Gastrocnemius medialis (tissue), 4 donors: ENCODE measurements around the gene GPATCH2L. TPM values are rescaled to one million over a fixed set of nuclear protein-coding genes. Genes with fewer than 3 reads are reported as not detected.

Experiments
- ATAC-seq, 2 donors: fragments of 150-250 bp; one replicate each; pipeline ENCODE4 v1.9.1; 2016
- DNase-seq, 2 donors: peaks; one replicate each; pipeline ENCODE4 v3.0.0-alpha.2; 2019
- H3K27ac ChIP-seq, 4 donors: fragments of 200-600 bp; sonication (generic); 1 replicate in 1 of 4; 2 replicates in 3 of 4; pipeline ENCODE4 v1.5.1; 2016 to 2018; ENCODE audit warnings: mild to moderate bottlenecking in 2 of 4, moderate library complexity in 1 of 4
- H3K27me3 ChIP-seq, 3 donors: fragments of 200-600 bp; sonication (generic) in 2 of 3; 1 replicate in 1 of 3; 2 replicates in 2 of 3; pipeline versions ENCODE4 v1.5.1 to v1.6.0; 2016 to 2019; ENCODE audit warnings: mild to moderate bottlenecking in 1 of 3, moderate library complexity in 1 of 3
- H3K36me3 ChIP-seq, 2 donors: fragments of 200-600 bp; sonication (generic) in 1 of 2; one replicate each; pipeline ENCODE4 v1.5.1; 2017 to 2018
- H3K4me1 ChIP-seq, 2 donors: fragments of 200-600 bp; sonication (generic) in 1 of 2; one replicate each; pipeline ENCODE4 v1.5.1; 2016 to 2017; ENCODE audit warnings: mild to moderate bottlenecking in 2 of 2
- H3K4me3 ChIP-seq, 4 donors: fragments of 200-600 bp; sonication (generic) in 3 of 4; 1 replicate in 1 of 4; 2 replicates in 3 of 4; pipeline ENCODE4 v1.5.1; 2016 to 2019; ENCODE audit warnings: mild to moderate bottlenecking in 2 of 4
- H3K9me3 ChIP-seq, 3 donors: fragments of 200-600 bp; sonication (generic) in 2 of 3; 1 replicate in 1 of 3; 2 replicates in 2 of 3; pipeline ENCODE4 v1.5.1; 2016 to 2019
- POLR2A ChIP-seq, 2 donors: fragments of 450-650 bp; IDR thresholded peaks; one replicate each; pipeline ENCODE4 v1.6.1; 2017; ENCODE audit warnings: antibody characterized with exemption in 2 of 2, mild to moderate bottlenecking in 2 of 2, moderate library complexity in 2 of 2
- in situ Hi-C, 4 donors: fragments of 200-750 bp; cut with MboI; loops; one replicate each; pipeline versions ENCODE4 v1.15.0 to v1.8.0; 2017; ENCODE audit warnings: low sequenced_read_pairs in 4 of 4
- intact Hi-C: fragments of 100-400 bp; cut with DNase I; formaldehyde crosslinking; loops from one replicate; pipeline ENCODE4 v1.15.1; 2023; ENCODE audit warnings: low total_unique reads
- total RNA-seq, 4 donors: library from RNA; depleted of rRNA; stranded (reverse); fragments of >200 nt; gene quantifications; one replicate each; pipeline versions ENCODE4 v1.1.0 to v1.2.3, GENCODE V29; 2016
- TF ChIP-seq, protein P1 (sequence below), 5 experiments: fragments of 450-650 bp in 3 of 5; fragments of 200-600 bp in 2 of 5; sonication (generic) in 2 of 5; IDR thresholded peaks in 4 of 5; conservative IDR thresholded peaks in 1 of 5; 1 replicate in 4 of 5; 2 replicates in 1 of 5; pipeline ENCODE4 v1.5.1; 2016 to 2019; ENCODE audit warnings: antibody characterized with exemption in 5 of 5, mild to moderate bottlenecking in 3 of 5, moderate library complexity in 3 of 5

GPATCH2L gene
- total RNA-seq, 4 donors from 2014 or later: 24.6 to 63.5 (median 41.9) TPM

- no peak for TF ChIP-seq POLR2A (IDR thresholded peaks at IDR 0.05)
- TF ChIP-seq, protein P1, sequence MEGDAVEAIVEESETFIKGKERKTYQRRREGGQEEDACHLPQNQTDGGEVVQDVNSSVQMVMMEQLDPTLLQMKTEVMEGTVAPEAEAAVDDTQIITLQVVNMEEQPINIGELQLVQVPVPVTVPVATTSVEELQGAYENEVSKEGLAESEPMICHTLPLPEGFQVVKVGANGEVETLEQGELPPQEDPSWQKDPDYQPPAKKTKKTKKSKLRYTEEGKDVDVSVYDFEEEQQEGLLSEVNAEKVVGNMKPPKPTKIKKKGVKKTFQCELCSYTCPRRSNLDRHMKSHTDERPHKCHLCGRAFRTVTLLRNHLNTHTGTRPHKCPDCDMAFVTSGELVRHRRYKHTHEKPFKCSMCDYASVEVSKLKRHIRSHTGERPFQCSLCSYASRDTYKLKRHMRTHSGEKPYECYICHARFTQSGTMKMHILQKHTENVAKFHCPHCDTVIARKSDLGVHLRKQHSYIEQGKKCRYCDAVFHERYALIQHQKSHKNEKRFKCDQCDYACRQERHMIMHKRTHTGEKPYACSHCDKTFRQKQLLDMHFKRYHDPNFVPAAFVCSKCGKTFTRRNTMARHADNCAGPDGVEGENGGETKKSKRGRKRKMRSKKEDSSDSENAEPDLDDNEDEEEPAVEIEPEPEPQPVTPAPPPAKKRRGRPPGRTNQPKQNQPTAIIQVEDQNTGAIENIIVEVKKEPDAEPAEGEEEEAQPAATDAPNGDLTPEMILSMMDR (IDR thresholded peaks at IDR 0.05 in 4 of 5, conservative IDR thresholded peaks at IDR 0.05 in 1 of 5): no peak
- Histone ChIP-seq H3K9me3 (no peaks in the 10 kb centered on the region), H3K27ac (no peak overlapping the region), H3K36me3 (no peaks in the 10 kb centered on the region), H3K4me3 (no peak overlapping the region), H3K27me3 (no peaks in the 10 kb centered on the region), H3K4me1 (no peaks in the 10 kb centered on the region)
- DNase-seq: no peak
- intact Hi-C loops: no loop called here
- no peak for ATAC-seq
- in situ Hi-C loops: no loop called here
Measured at GRCh38 chr14:76252471-76252870, 100.7 kb downstream of the GPATCH2L start.

- no peak for ATAC-seq
- H3K4me3 ChIP-seq: no peak overlapping the region
- intact Hi-C loops (no loop called here), in situ Hi-C loops (no loop called here)
- no peaks in the 10 kb centered on the region for H3K4me1 ChIP-seq
- no peak for DNase-seq
- TF ChIP-seq, protein P1 (IDR thresholded peaks at IDR 0.05 in 4 of 5, conservative IDR thresholded peaks at IDR 0.05 in 1 of 5): no peak
- no peak for TF ChIP-seq POLR2A (IDR thresholded peaks at IDR 0.05)
- no peaks in the 10 kb centered on the region for H3K9me3 ChIP-seq
- H3K36me3 ChIP-seq: no peaks in the 10 kb centered on the region
- H3K27ac ChIP-seq: no peak overlapping the region
- H3K27me3 ChIP-seq: no peaks in the 10 kb centered on the region
Measured at GRCh38 chr14:76253111-76253510, 101.4 kb downstream of the GPATCH2L start.

DNA sequence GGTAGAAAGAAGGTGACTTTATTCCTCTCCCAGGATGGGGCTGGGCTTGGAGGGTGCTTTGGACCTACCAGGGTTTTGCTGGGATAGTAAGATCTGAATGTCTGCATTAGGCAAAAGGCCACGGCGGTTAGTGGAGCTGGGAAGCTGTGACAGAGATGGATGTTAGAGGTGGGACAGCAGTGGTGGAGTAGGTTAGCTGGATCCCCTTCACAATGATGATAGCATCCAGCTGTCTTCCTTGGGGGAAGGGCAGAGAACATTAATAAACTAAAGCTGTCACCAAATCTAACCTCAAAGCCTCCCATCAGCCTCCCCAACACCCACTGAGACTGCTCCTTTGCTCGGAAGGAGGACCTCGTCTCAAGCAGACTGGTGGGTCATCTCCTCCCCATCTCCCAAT lies 104.8 kb downstream of the GPATCH2L start:
- H3K4me1 ChIP-seq: no peaks in the 10 kb centered on the region
- no peaks in the 10 kb centered on the region for H3K36me3 ChIP-seq
- DNase-seq (no peak), ATAC-seq (no peak)
- TF ChIP-seq, protein P1 (IDR thresholded peaks at IDR 0.05 in 4 of 5, conservative IDR thresholded peaks at IDR 0.05 in 1 of 5): no peak
- TF ChIP-seq POLR2A (IDR thresholded peaks at IDR 0.05): no peak
- intact Hi-C loops: no loop called here
- H3K27me3 ChIP-seq: no peaks in the 10 kb centered on the region
- H3K9me3 ChIP-seq: no peaks in the 10 kb centered on the region
- H3K27ac ChIP-seq: no peak overlapping the region
- in situ Hi-C loops: no loop called here
- H3K4me3 ChIP-seq: no peak overlapping the region

GRCh38 chr14:76257111-76257803 lies 105.5 kb downstream of the GPATCH2L start:
- no peak for TF ChIP-seq POLR2A (IDR thresholded peaks at IDR 0.05)
- TF ChIP-seq, protein P1 (IDR thresholded peaks at IDR 0.05 in 4 of 5, conservative IDR thresholded peaks at IDR 0.05 in 1 of 5): no peak
- in situ Hi-C loops: no loop called here
- H3K36me3 ChIP-seq: no peaks in the 10 kb centered on the region
- no peaks in the 10 kb centered on the region for H3K27me3 ChIP-seq
- H3K9me3 ChIP-seq: no peaks in the 10 kb centered on the region
- no peak for ATAC-seq
- H3K4me3 ChIP-seq: no peak overlapping the region
- DNase-seq: no peak
- intact Hi-C loops: no loop called here
- no peak overlapping the region for H3K27ac ChIP-seq
- no peaks in the 10 kb centered on the region for H3K4me1 ChIP-seq
